NCI-H2227 treated with DMSO at 0.1 percent for 48 hours (cell line): ENCODE measurements around the gene DDOST.

Experiments
- DNase-seq: peaks from one replicate; lab custom pipeline; 2025; lab: John Stamatoyannopoulos, UW

The DDOST gene

DNA sequence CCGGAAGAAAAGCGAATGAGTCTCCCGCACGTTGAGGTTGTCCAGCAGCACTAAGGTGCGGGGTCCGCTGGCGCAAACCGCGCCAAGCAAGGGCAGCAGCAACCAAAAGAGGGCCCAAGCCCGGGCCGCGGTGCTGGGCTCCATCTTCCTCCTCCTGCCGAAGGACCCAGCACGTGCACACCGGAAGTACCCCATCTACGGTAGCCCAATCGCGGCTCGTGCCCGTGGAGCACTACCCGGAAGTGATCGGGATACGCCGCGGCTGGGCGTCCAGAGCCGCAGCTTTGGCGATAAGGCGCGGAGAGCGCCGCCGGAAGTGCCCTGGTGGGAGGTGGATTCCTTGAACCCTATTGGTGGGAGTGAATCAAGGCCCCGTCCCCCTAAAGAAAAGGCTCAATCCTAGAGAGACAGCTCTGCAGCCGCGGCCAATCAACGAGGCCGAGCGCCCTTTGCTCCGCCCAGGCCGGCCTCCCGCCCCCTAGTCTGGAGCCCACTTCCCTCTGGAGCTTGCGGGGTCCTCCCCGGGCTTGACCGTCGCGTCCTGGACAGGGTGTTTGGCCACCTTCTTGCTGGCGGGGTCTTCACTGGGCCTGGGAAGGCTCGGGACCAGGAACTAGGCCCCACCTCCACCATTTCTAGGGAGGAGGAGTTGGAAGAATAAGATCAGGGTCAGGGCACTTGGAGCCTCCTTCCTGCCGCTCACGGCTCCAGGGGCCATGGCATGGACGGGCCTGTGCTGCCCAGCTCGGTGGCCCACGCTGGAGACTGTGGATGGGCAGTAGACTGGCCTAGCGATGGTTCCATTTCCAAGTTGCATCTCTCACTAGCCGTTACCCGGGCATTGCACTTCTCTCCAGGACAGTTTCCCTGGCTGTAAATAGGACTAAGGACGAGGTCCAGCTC is at the start of gene DDOST:
Gene DDOST, minus strand, starts transcription at position 163 of the 903 bp plus-strand sequence. Its CDS starts 19 bp downstream, at position 144.
- peak; percentile 98 for DNase-seq

GRCh38 chr1:20710469-20711284 is 49.5 kb upstream of the DDOST start:
- no peak for DNase-seq

DNA sequence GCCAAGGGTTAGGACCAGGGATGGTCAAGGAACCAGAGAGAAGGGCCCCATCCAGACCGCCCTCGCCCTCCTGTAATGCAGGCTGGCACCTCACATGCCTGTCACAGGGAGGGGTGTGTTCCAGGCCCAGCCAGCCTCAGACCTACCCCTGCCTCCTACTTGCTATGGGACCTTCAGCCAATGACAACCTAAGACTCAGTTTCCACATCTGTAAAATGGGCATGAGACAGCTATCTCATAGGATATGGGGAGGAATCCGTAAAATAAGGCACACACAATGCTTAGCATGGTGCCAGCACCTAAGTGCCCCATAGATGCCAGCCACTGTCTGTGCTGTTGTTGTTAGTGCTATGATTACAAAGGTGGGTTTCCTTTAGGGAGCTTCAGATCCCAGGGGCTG is 48.7 kb upstream of the DDOST start:
- no peak for DNase-seq

DNA sequence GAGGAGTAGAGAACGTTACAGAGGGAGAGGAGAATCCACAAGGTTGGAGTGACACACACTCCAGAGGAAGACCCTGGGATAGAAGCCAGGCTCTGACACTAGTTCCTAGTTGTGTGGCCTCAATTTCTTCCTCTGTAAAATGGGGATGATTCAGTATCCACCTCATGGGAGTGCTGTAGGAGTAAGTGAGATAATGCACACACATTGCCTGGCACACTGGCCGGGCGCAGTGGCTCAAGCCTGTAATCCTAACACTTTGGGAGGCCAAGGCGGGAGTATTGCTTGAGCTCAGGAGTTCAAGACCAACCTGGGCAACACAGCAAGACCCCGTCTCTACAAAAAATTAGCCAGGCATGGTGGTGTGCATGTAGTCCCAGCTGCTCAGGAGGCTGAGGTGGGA is 47.7 kb upstream of the DDOST start:
- no peak for DNase-seq

- no peak for DNase-seq
Measured at GRCh38 chr1:20708057-20708456, 46.9 kb upstream of the DDOST start.

- DNase-seq = no peak
Measured at GRCh38 chr1:20706841-20707240, 45.7 kb upstream of the DDOST start.

GRCh38 chr1:20705203-20705755 is 44.1 kb upstream of the DDOST start:
- DNase-seq = no peak

GRCh38 chr1:20704390-20705202 is 43.4 kb upstream of the DDOST start:
- no peak for DNase-seq

- no peak for DNase-seq
Measured at GRCh38 chr1:20703124-20703756, 42.1 kb upstream of the DDOST start.

- no peak for DNase-seq
Measured at GRCh38 chr1:20702416-20702815, 41.2 kb upstream of the DDOST start.

- no peak for DNase-seq
Measured at GRCh38 chr1:20701847-20702246, 40.7 kb upstream of the DDOST start.

GRCh38 chr1:20701446-20701845 is 40.3 kb upstream of the DDOST start:
- no peak for DNase-seq

GRCh38 chr1:20700636-20701215 is 39.6 kb upstream of the DDOST start:
- DNase-seq = no peak

DNA sequence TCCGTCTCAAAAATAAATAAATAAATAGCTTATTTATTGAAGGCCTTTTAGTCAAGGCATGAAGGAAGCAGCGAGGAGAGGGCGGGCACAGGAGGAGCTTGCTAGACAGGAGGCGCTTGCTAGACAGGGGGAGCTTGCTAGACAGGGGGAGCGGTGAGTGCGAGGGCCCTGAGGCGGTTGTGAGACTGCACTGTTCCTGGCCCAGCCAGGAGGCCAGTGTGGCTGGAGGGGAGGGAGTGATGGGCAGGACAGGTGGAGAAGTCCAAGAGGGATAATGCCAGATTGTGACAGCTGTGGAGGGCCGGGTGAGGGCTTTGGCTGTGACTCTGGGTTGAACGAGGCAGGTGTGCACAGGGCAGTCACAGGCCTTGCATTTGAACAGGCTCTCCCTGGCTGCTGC is 38.4 kb upstream of the DDOST start:
- DNase-seq = no peak

DNA sequence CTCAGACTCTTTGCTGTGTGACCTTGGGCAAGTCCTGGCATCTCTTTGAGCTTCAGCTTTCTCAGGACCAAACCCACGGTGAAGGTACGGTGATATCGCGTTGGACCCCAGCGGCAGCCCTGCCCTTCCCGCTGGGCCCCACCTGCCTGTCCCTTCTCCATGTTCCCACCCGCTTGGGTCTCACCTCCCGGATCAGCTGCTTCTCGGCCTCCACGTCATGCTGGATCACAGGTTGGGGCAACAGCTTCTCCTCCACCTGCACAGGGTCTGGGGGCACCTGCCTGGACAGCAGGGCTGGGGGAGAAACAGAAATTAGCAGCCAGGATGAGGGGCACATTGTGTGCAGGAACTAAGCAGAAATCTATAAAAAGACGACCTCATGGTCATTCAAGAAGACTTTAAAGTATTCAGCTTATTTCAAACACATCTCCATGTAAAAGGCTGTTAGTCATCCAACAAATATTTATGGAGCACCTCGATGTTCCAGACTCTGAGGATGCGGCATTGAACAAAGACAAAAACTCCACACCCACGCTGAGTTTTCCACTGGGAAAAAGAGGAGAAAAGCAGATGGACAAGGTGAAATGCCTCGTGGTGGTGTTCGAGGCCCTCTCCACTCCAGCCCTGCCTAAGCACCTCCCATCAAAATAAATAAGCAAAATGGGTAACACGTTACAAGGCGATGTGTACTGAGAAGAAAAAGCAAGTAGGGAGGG is 37.2 kb upstream of the DDOST start:
- no peak for DNase-seq

DNA sequence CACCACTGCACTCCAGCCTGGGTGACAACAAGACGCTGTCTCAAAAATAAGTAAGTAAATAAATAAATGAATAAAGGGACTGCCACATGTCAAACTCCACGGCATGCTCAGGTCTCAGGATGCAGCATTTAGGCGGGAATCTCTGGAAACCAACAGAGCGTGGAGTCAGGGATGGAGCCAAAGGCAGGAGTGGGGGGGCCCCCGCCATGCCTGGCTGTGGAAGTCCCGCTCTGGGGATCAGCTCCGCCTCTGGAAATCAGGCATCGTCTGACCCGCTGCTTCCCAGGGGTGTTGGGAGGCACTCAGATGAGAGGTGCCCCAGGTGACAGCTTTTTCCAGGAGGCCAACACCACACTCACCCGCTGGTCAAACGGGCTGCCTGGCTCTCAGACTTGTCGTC is 36.4 kb upstream of the DDOST start:
- no peak for DNase-seq

GRCh38 chr1:20696397-20697333 is 35.5 kb upstream of the DDOST start:
- DNase-seq = peak; percentile 91

- DNase-seq = no peak
Measured at GRCh38 chr1:20695515-20695914, 34.3 kb upstream of the DDOST start.

DNA sequence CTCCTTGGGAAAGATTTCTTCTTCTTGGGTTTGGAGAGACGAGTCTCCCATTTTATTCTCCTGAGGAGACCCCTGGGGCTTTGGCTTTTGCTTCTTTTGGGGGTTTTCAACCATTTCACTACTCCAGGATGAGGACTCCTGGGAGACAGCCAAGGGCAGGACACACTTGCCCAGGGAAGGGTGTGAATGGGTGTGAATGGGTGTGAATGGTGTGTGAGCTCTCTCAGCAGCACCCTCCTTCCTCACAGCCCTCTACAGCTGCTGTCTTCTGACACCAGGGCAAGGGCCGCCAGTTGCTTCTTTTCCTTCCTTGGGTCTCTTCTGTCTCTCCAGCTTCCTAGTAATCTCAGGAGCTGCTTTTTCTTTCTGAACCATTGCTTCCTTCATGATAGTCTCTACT is 32.5 kb upstream of the DDOST start:
- DNase-seq = no peak
